Right lobe of liver (tissue), 4 donors: ENCODE measurements around the gene NUCB1.

Experiments used
- POLR2A ChIP-seq: fragments of 450-650 bp; IDR thresholded peaks from one replicate; pipeline ENCODE4 v1.6.1; 2017; ENCODE audit warnings: antibody characterized with exemption, mild to moderate bottlenecking
- TF ChIP-seq, protein P1 (sequence below), 4 donors: fragments of 200-600 bp in 3 of 4; fragments of 450-650 bp in 1 of 4; IDR thresholded peaks; one replicate each; pipeline versions ENCODE4 v1.5.1 to v1.8.0; 2016 to 2022; ENCODE audit warnings: antibody characterized with exemption in 4 of 4, mild to moderate bottlenecking in 2 of 4
- donor health status: DM: no; HTN: no; CAD: no.
- donor health status: DM: no; HTN: no; CAD: no.
- donor health status: DM: no; HTN: yes; CAD: no.

DNA sequence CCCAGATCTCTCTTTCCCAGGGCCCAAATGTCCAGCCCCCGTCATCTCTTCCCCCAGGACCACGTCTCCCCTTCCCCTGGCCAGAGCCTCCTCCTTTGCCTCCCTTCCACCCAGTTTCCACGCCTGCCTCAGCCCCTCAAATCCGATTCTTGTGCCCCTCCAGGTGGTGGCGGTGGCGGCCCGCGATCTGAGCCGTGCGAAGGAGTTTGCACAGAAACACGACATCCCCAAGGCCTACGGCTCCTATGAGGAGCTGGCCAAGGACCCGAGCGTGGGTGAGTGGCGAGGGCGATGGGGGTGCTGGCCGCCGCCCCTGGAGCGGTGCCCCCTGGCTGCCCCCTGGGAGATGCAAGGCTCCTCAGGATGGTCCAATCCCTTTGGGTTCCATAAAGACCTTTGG lies 34.7 kb downstream of the NUCB1 start:
- TF ChIP-seq, protein P1, sequence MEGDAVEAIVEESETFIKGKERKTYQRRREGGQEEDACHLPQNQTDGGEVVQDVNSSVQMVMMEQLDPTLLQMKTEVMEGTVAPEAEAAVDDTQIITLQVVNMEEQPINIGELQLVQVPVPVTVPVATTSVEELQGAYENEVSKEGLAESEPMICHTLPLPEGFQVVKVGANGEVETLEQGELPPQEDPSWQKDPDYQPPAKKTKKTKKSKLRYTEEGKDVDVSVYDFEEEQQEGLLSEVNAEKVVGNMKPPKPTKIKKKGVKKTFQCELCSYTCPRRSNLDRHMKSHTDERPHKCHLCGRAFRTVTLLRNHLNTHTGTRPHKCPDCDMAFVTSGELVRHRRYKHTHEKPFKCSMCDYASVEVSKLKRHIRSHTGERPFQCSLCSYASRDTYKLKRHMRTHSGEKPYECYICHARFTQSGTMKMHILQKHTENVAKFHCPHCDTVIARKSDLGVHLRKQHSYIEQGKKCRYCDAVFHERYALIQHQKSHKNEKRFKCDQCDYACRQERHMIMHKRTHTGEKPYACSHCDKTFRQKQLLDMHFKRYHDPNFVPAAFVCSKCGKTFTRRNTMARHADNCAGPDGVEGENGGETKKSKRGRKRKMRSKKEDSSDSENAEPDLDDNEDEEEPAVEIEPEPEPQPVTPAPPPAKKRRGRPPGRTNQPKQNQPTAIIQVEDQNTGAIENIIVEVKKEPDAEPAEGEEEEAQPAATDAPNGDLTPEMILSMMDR (IDR thresholded peaks at IDR 0.05): no peak
- no peak for TF ChIP-seq POLR2A
